ENCODE data around the gene OTOG.

OTOG gene

GRCh38 chr11:17594686-17595192, 47.7 kb downstream of the OTOG start:
- no peak for TF ChIP-seq TCF12 (IDR thresholded peaks at IDR 0.05; ENCODE audit: low read depth)
- TF ChIP-seq MAX (IDR thresholded peaks at IDR 0.05): no peak
- TF ChIP-seq FOXM1 (IDR thresholded peaks at IDR 0.05; ENCODE audit: borderline replicate concordance, low read depth): no peak
- no peak for TF ChIP-seq EGR1 (IDR thresholded peaks at IDR 0.05)
- no peak for TF ChIP-seq YY1 (IDR thresholded peaks at IDR 0.05; ENCODE audit: low read depth)
- TF ChIP-seq NFIC (IDR thresholded peaks at IDR 0.05): no peak
- TF ChIP-seq TAF1 (IDR thresholded peaks at IDR 0.05; ENCODE audit: low read depth): no peak
- no peak for TF ChIP-seq TEAD4 (IDR thresholded peaks at IDR 0.05)
- TF ChIP-seq CREB1 (IDR thresholded peaks at IDR 0.05; ENCODE audit: low read depth): no peak
- TF ChIP-seq CEBPB (IDR thresholded peaks at IDR 0.05): no peak
- no peak for TF ChIP-seq EP300 (IDR thresholded peaks at IDR 0.05; ENCODE audit: borderline replicate concordance)
- TF ChIP-seq REST (IDR thresholded peaks at IDR 0.05; ENCODE audit: low read depth): no peak
- no peak for TF ChIP-seq ZBTB7A (IDR thresholded peaks at IDR 0.05; ENCODE audit: low read depth)
- TF ChIP-seq RAD21 (IDR thresholded peaks at IDR 0.05; ENCODE audit: low read depth): no peak
- no peak for TF ChIP-seq USF1 (IDR thresholded peaks at IDR 0.05)

GRCh38 chr11:17595526-17596309, 48.7 kb downstream of the OTOG start:
- no peak for TF ChIP-seq USF1 (IDR thresholded peaks at IDR 0.05)
- no peak for TF ChIP-seq MAX (IDR thresholded peaks at IDR 0.05)
- no peak for TF ChIP-seq NFIC (IDR thresholded peaks at IDR 0.05)
- no peak for TF ChIP-seq REST (IDR thresholded peaks at IDR 0.05; ENCODE audit: low read depth)
- no peak for TF ChIP-seq TAF1 (IDR thresholded peaks at IDR 0.05; ENCODE audit: low read depth)
- no peak for TF ChIP-seq TCF12 (IDR thresholded peaks at IDR 0.05; ENCODE audit: low read depth)
- TF ChIP-seq CEBPB (IDR thresholded peaks at IDR 0.05): no peak
- TF ChIP-seq EGR1 (IDR thresholded peaks at IDR 0.05): no peak
- TF ChIP-seq FOXM1 (IDR thresholded peaks at IDR 0.05; ENCODE audit: borderline replicate concordance, low read depth): no peak
- TF ChIP-seq EP300 (IDR thresholded peaks at IDR 0.05; ENCODE audit: borderline replicate concordance): no peak
- TF ChIP-seq CREB1 (IDR thresholded peaks at IDR 0.05; ENCODE audit: low read depth): no peak
- TF ChIP-seq YY1 (IDR thresholded peaks at IDR 0.05; ENCODE audit: low read depth): no peak
- no peak for TF ChIP-seq TEAD4 (IDR thresholded peaks at IDR 0.05)
- TF ChIP-seq ZBTB7A (IDR thresholded peaks at IDR 0.05; ENCODE audit: low read depth): no peak
- TF ChIP-seq RAD21 (IDR thresholded peaks at IDR 0.05; ENCODE audit: low read depth): no peak

GRCh38 chr11:17596310-17596669, 49.2 kb downstream of the OTOG start:
- no peak for TF ChIP-seq YY1 (IDR thresholded peaks at IDR 0.05; ENCODE audit: low read depth)

- TF ChIP-seq ZBTB7A (IDR thresholded peaks at IDR 0.05; ENCODE audit: low read depth): no peak
- no peak for TF ChIP-seq TAF1 (IDR thresholded peaks at IDR 0.05; ENCODE audit: low read depth)
- TF ChIP-seq TCF12 (IDR thresholded peaks at IDR 0.05; ENCODE audit: low read depth): no peak
- TF ChIP-seq YY1 (IDR thresholded peaks at IDR 0.05; ENCODE audit: low read depth): no peak
These were observed 49.7 kb downstream of the OTOG start for GRCh38 chr11:17596711-17597110.

GRCh38 chr11:17597770-17598169, 50.7 kb downstream of the OTOG start:
- TF ChIP-seq MAX (IDR thresholded peaks at IDR 0.05) (no peak), REST (IDR thresholded peaks at IDR 0.05; ENCODE audit: low read depth) (no peak), EGR1 (IDR thresholded peaks at IDR 0.05) (no peak), USF1 (IDR thresholded peaks at IDR 0.05) (no peak), TAF1 (IDR thresholded peaks at IDR 0.05; ENCODE audit: low read depth) (no peak), YY1 (IDR thresholded peaks at IDR 0.05; ENCODE audit: low read depth) (no peak), EP300 (IDR thresholded peaks at IDR 0.05; ENCODE audit: borderline replicate concordance) (no peak)

All from Ishikawa (cell line).